Stimulated activated CD8-positive, alpha-beta memory T cell treated with anti-CD3 and anti-CD28 coated beads, Interleukin-12 subunit alpha, Interleukin-12 subunit beta, amount 100 ng/mL, for 1 hour (primary cell): ENCODE data around the gene PLEKHA5.
"Not testable (repeated sequence)": the region's sequence is repeated elsewhere in the genome, so short reads cannot be mapped to it uniquely, and the experiment has no call there.

Experiments
- DNase-seq: peaks from one replicate; pipeline ENCODE4 v3.0.0-alpha.2; 2020; ENCODE audit warnings: low read depth

Gene PLEKHA5

GRCh38 chr12:19169222-19169621, 39.7 kb downstream of the PLEKHA5 start:
- DNase-seq: no peak

- not testable (repeated sequence) for DNase-seq
These were observed 40.8 kb downstream of the PLEKHA5 start for GRCh38 chr12:19170286-19170685.

GRCh38 chr12:19171731-19172130, 42.2 kb downstream of the PLEKHA5 start:
- DNase-seq: no peak

DNA sequence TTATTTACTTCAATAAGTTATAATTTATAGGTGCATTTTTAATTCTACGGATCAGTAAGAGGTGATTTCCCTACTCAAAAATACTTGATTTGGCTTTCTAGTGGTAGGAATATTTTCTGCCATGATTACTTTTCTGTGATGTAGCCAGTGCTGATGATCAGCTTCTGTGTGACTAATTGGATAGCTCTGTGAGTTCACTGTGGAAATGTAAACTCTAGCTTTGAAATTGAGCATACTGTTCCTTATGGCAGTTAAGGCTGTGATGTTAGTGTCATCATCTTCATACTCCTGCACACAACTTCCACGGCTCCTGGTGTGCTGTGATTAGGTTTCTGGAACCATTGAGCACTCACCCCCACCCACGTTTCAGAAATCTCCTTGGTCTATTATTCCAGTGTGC, 48.2 kb downstream of the PLEKHA5 start:
- DNase-seq: no peak

- no peak for DNase-seq
These were observed 50.5 kb downstream of the PLEKHA5 start for GRCh38 chr12:19179986-19180385.

DNA sequence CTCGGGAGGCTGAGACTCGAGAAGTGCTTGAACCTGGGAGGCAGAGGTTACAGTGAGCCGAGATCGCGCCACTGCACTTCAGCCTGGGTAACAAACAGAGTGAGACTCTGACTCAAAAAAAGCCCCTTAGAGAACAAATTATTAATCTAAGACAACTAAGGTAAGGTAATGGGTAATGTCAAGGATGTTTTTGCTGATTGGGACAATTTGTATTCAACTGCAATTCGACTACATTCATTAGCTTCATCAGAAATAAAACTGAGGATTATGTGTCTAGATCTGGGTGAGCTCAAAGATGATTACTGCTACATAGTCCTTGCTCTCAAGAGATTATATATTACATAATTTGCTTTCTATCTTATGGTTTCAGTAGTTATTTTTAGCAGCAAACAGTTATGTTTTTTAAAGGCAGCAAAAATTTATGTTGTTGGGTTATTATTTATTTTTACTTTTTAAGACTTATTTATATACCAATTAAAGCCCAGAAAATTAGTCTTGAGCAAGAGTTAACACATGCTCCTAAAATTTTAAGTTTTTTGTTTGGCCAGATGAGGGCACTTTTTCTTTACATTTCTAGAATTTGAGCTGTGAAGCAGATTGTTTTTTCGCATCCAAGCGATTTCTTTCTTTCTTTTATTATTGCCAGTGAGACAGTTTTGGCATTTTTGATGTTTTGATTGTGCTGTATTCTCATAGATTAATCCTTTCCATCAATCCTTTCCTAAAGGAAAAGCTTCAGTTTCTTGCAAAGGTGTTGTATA, 52.3 kb downstream of the PLEKHA5 start:
- no peak for DNase-seq

GRCh38 chr12:19183121-19183838, 53.7 kb downstream of the PLEKHA5 start:
- DNase-seq: no peak

DNA sequence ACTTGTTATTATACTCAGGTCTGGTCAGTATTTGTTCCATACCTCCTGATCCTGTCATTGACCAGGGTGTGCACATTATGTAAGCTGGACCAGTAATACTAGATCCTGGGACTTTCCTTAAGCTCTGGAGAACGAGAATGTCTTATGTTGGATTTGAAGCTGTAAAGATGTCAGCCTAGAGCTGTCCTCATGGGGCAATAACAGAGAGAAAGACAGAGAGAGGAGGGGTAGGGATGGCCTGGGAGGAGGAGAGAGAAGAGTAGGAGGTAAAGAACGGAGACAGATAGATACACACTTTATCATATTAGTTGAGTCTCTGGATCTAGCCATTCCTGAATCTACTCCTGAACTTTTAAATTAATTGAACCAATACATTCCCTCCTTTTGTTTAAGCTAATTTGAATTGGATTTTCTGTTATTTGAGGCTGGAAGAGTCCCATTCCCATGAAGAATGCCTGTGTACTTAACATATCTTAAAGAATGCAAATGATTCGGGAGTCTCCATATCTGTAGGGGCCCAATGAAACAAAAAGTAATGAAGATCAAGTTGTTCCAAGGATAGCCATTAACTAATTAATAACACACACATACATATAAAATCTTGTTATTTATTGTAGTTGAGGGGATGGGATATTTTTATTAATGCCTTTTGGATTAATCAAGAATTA, 55.9 kb downstream of the PLEKHA5 start:
- no peak for DNase-seq

- DNase-seq: no peak
These were observed 57.5 kb downstream of the PLEKHA5 start for GRCh38 chr12:19186722-19187661.

DNA sequence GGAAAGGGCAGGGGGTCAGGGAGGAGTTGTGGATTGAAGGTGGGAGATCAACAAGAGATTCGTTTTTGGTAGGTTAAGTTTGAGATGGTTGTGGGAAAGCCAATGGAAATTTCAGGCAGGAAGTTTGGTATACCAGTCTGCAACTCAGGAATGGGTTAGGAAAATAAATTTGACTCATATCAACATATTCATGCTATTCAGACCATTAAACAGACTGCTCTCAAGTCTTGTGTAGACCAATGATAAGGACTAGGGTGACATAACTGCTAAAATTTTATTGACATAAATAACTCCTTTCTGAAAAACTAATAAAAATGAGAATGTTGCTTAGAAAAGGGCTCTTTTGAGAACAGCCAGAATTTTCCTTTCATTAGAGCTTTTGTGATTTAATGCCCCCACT, 60.0 kb downstream of the PLEKHA5 start:
- no peak for DNase-seq

DNA sequence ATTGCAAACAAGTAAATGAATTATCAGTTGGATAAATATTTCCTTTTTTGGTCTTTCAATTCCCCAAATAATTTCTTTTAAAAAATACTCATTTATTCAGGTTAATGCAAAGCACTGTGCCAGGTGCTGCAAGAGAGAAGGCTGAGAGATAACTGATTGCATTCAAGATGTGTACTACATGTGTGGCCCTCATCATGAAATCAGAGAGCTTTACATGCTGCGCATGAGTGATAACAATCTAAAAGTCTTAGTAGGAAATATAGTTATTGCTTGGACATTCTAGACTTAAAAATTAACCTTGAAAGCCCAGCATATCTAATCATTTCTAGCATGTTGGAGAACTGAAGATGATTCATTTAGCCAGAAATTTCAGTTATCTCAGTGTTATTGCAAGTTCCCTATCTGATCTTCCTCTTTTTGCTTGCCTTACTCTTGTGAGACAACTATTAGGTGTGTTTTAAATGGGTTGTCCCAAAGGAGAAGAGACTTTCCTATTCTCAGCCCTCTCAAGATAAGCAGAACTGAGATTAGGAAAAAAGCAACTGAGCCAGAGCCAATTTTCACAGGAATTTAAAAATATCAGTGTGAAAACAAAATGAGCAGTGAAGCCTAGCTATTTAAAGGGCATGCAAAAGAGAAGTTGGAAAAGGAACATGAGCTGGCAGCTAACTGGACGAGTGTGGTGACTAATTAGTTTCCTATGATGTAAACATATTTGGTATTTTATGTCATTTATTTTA, 60.9 kb downstream of the PLEKHA5 start:
- DNase-seq: no peak

GRCh38 chr12:19191089-19191488, 61.6 kb downstream of the PLEKHA5 start:
- DNase-seq: no peak

- DNase-seq: no peak
These were observed 62.0 kb downstream of the PLEKHA5 start for GRCh38 chr12:19191563-19191962.

DNA sequence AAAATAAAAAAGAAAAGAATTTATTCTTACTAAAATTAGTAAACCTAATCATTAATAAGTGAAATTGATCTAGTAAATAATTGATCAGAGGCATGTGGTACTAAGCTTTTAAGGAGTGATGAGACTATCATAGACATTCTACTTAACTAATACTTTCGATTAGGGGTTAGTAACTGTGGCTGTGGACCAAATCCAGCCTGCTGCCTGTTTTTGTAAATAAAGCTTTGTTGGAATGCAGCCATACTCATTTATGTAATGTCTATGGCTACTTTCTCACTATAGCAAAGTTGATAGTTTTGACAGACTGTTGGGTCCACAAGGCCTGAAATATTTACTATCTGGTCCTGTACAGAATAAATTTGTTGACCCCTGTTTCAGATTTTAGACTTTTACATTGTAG, 63.2 kb downstream of the PLEKHA5 start:
- no peak for DNase-seq

DNA sequence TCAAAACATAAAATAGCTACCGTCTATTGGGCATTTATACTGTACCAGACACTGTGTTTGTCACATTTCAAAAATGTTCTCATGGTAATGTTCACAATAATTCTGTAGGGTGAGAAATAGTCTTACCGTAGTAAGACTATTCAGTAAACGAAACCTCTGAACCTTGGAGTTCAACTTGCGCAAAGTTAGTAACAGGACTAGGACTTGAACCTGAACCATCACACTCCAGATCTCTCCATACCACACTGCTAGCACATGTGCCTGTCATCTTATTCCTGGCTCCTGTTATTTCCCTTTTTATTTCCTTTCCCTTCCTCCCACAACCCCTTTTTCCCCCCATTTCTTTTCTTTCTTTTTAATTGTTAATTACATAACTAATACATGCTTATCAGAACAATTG, 65.4 kb downstream of the PLEKHA5 start:
- DNase-seq: no peak

- no peak for DNase-seq
These were observed 67.6 kb downstream of the PLEKHA5 start for GRCh38 chr12:19196959-19197630.

GRCh38 chr12:19198272-19198671, 68.7 kb downstream of the PLEKHA5 start:
- DNase-seq: no peak

DNA sequence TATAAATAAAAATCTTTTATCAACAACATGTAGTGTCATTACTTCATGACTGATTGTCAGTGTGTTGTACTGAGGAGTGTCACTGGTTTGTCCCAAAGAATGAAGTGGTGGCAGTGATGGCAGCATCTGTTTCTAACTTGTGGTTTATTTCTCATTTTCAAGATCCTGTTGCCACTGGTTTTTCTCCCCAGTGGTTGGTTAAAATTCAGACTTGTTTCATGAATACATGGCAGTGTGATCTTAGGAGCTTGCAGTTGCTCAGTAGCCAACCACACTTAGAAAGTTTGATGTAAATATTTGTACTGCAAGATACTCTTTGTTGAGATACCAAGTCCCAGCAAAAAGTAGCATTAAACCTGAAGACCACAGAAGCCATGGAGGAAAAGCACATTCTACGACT, 69.8 kb downstream of the PLEKHA5 start:
- DNase-seq: no peak

- no peak for DNase-seq
These were observed 70.7 kb downstream of the PLEKHA5 start for GRCh38 chr12:19200261-19200660.

GRCh38 chr12:19201661-19202060, 72.1 kb downstream of the PLEKHA5 start:
- no peak for DNase-seq

DNA sequence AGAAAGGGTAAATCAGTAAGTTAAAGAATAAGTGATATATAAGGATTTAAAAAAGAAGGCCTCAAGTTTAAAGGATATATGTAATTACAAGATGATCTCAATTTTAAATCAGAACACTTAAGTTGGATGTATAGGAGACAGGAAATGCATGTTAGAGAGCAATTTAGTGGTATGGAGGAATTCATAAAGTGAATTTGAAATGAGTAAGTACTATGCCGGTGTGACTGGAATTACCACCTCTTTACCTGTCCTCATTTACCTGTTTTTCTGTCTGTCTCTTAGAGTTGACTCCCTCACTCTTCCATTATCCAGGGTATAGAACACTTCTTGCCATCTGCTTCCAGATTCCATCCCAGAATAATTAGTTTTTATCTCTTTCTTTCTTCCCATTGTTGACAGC, 73.5 kb downstream of the PLEKHA5 start:
- DNase-seq: no peak
